ENCODE results near the gene TXNDC5.

TXNDC5 gene

GRCh38 chr6:7886132-7886531 is 24.5 kb downstream of the TXNDC5 start:
- Histone ChIP-seq H3K4me3 (replicated peaks; ENCODE audit: insufficient read depth, low read length) (no peak overlapping the region), H3K27ac (replicated peaks) (no peak overlapping the region), H3K27me3 (ENCODE audit: insufficient read depth, poor library complexity, severe bottlenecking) (no peaks in the 10 kb centered on the region)
- TF ChIP-seq, protein P1, sequence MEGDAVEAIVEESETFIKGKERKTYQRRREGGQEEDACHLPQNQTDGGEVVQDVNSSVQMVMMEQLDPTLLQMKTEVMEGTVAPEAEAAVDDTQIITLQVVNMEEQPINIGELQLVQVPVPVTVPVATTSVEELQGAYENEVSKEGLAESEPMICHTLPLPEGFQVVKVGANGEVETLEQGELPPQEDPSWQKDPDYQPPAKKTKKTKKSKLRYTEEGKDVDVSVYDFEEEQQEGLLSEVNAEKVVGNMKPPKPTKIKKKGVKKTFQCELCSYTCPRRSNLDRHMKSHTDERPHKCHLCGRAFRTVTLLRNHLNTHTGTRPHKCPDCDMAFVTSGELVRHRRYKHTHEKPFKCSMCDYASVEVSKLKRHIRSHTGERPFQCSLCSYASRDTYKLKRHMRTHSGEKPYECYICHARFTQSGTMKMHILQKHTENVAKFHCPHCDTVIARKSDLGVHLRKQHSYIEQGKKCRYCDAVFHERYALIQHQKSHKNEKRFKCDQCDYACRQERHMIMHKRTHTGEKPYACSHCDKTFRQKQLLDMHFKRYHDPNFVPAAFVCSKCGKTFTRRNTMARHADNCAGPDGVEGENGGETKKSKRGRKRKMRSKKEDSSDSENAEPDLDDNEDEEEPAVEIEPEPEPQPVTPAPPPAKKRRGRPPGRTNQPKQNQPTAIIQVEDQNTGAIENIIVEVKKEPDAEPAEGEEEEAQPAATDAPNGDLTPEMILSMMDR (IDR thresholded peaks at IDR 0.05; ENCODE audit: insufficient read depth, low read length), result no peak
- no peak for TF ChIP-seq REST (IDR thresholded peaks at IDR 0.05; ENCODE audit: insufficient replicate concordance, low read depth)
- no peak for TF ChIP-seq SPI1 (IDR thresholded peaks at IDR 0.05; ENCODE audit: borderline replicate concordance, low read depth)
- TF ChIP-seq POLR2AphosphoS5 (IDR thresholded peaks at IDR 0.05; ENCODE audit: low read depth), result no peak
- no peak for TF ChIP-seq GABPA (IDR thresholded peaks at IDR 0.05; ENCODE audit: low read depth)
- DNase-seq (ENCODE audit: low read depth in 1 of 2, low spot score in 1 of 2), result no peak

DNA sequence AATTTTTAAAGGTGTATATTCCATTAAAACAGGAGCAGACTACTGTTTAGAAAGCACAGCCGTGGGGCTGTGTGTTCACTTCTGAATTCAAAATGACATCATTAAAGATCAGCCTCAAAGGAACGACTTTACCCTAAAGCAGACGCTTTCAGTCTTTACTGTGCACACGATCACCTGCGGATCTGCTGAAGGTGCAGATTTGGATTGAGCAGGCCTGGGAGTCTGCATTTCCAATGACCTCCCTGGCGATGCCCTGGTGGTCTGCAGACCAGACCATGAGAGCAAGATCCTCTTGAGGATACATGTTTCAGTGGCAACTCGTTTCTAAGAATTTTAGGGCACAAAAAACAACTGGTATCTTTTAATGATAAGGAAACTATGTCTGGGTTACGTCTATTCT is 27.2 kb downstream of the TXNDC5 start:
- Histone ChIP-seq H3K27ac (replicated peaks) (no peak overlapping the region), H3K4me3 (replicated peaks; ENCODE audit: insufficient read depth, low read length) (no peak overlapping the region), H3K27me3 (ENCODE audit: insufficient read depth, poor library complexity, severe bottlenecking) (no peaks in the 10 kb centered on the region)
- DNase-seq (ENCODE audit: low read depth in 1 of 2, low spot score in 1 of 2), result no peak
- TF ChIP-seq GABPA (IDR thresholded peaks at IDR 0.05; ENCODE audit: low read depth) (no peak), REST (IDR thresholded peaks at IDR 0.05; ENCODE audit: insufficient replicate concordance, low read depth) (no peak), POLR2AphosphoS5 (IDR thresholded peaks at IDR 0.05; ENCODE audit: low read depth) (no peak)
- TF ChIP-seq, protein P1 (IDR thresholded peaks at IDR 0.05; ENCODE audit: insufficient read depth, low read length), result no peak

DNA sequence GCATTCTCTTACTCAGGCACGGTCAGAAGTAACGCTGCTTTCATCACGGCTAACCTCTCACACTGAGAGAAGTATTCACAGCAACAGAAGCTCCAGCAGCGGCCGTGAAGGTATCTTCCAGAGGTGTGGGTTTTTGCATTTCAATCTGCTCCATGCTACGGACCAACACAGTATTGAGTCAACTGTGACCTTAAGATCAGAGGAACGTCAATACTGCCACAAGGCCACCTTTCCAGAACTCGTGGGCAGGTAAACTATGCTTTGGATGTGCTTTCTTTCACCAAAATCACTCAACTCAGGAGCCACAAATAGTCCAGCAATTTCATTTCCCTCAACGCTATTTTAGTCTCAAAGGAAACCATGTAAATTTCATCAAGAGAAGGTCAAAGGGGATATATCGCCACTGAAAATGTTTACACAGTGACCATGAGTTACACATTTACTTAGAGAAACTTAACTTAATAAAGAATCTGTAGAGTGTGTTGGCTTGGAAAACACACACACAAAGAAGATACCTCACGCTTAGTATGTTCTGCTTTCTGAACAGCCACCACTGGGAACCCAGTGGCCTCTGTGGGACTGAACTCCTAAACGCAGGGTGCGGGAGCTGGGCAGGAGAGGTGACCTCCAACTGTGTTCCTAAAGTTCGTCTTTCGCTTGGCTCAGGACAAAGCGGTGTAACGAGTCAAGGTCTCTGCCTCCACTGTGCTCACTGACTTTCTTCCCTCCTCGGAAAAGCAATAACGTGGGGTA is 27.9 kb downstream of the TXNDC5 start:
- TF ChIP-seq GABPA (IDR thresholded peaks at IDR 0.05; ENCODE audit: low read depth) (no peak), SPI1 (IDR thresholded peaks at IDR 0.05; ENCODE audit: borderline replicate concordance, low read depth) (no peak), POLR2AphosphoS5 (IDR thresholded peaks at IDR 0.05; ENCODE audit: low read depth) (no peak), REST (IDR thresholded peaks at IDR 0.05; ENCODE audit: insufficient replicate concordance, low read depth) (no peak)
- TF ChIP-seq, protein P1 (IDR thresholded peaks at IDR 0.05; ENCODE audit: insufficient read depth, low read length), result no peak
- Histone ChIP-seq H3K4me3 (replicated peaks; ENCODE audit: insufficient read depth, low read length) (no peak overlapping the region), H3K27ac (replicated peaks) (no peak overlapping the region), H3K27me3 (ENCODE audit: insufficient read depth, poor library complexity, severe bottlenecking) (no peaks in the 10 kb centered on the region)
- no peak for DNase-seq (ENCODE audit: low read depth in 1 of 2, low spot score in 1 of 2)

Data from HL-60 (cell line).